HS-5 (cell line): Measurements from ENCODE around the gene RABGAP1L.
"Not testable (repeated sequence)": the region's sequence is repeated elsewhere in the genome, so short reads cannot be mapped to it uniquely, and the experiment has no call there.

Experiments used
- DNase-seq: peaks from one replicate; pipeline ENCODE4 v3.0.0-alpha.2; 2012; ENCODE audit warnings: low read depth

The RABGAP1L gene

GRCh38 chr1:174367892-174368291 lies 208.6 kb downstream of the RABGAP1L start:
- no peak for DNase-seq

DNA sequence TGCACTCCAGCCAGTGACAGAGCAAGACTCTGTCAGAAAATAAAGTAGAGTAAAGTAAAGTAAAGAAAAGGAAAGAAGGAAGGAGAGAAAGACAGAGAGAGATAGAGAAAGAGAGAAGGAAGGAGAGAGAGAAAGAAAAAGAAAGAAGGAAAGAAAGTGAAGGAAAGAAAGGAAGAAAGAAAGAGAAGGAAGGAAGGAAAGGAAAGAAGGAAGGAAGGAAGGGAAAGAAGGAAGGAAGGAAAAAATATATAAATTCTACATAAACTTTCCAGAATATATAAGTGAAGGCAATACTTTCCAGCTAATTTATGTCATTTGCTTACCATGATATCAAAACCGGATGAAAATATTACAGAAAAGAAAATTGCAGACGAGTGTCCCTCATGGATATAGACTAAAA lies 216.7 kb downstream of the RABGAP1L start:
- no peak for DNase-seq

DNA sequence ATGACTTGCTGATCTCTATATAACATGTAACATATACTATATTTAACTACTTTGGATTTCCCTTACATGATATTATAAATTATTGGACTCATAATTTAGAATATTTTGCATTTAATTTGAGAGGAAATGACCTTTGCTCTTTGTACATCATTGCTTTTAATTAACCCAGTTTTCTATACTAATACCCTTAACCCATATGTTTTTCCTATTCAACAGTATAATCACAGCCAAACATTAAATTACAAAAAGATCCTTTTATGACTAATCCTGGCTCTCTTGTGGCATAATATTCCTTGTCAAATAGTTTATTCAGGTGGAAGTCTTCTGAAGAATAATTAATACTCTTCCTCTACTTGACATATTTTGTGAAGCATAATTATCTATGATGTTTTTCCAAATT lies 232.4 kb downstream of the RABGAP1L start:
- DNase-seq, result no peak

DNA sequence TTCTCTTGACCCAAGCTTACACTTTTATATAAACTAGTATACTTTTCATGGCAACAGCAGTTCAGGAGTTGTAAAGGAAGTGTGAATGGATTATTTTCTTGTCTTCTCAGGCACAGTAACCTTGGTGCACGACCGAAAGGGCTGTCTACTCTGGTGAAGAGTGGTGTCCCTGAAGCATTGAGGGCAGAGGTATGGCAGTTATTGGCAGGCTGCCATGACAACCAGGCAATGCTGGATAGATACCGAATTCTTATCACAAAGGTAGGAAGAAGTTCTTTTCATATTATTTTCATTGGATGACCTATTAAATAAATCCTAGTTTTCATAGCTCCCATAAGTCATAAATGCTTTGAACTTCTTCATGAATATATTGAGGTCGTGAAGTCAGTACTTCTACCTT lies 234.6 kb downstream of the RABGAP1L start:
- no peak for DNase-seq

DNA sequence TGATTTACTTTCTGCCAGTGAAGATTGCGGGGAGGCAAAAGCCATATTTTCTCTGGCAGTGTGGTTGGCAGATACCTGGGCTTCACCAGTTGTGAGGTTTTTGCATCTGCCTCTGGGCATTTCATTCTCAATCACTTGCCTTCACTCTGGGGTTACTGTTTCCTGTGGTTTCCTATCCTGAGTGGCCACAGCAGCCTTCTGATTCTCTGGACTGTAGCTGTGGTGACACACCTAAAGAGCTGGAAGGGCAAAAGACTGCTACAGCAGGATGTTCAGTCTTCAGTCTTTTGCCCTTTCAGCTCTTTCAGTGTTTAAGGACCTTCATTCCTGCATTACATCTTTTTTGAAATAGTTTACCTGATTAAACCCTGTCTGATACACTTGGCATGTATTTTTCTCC lies 237.9 kb downstream of the RABGAP1L start:
- DNase-seq, result no peak

DNA sequence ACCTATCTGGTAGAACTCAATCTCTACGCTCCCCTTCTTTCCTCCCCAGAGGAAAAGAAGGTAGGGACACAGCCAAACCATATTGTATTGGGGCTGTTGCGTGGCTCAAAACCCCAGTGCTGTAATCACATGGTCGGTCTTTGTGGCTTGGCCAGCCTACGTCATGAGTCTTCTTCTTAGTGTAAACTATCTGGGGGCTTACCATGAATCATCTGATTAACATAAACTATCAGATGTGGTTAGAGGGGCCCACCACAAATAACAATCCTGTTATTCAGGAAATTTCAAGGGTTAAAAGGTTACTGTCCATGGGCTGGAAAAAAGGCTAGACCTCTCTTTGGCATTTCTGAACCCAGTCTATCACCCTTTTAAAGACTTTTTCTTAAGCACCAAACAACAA lies 238.9 kb downstream of the RABGAP1L start:
- DNase-seq, result no peak

- DNase-seq, result no peak
Observed at GRCh38 chr1:174399211-174399610, 239.9 kb downstream of the RABGAP1L start.

DNA sequence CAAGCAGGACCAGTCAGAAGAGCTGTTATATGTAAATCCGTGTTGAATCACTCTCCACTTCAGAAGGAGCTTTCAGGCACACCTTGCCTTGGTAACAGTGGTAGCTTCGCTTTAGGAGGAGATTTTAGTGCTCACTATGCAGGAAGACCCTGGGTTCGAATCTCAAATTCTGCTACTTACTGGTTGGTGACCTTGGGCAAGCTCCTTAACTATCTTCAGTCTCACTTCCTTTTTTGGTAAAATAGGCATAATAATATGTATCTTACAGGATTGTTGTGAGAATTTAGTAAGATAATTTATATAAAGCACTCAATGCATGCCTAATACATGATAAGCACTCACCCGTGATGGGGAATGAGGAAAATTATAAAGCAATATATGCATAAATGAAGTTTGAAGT lies 241.8 kb downstream of the RABGAP1L start:
- no peak for DNase-seq

DNA sequence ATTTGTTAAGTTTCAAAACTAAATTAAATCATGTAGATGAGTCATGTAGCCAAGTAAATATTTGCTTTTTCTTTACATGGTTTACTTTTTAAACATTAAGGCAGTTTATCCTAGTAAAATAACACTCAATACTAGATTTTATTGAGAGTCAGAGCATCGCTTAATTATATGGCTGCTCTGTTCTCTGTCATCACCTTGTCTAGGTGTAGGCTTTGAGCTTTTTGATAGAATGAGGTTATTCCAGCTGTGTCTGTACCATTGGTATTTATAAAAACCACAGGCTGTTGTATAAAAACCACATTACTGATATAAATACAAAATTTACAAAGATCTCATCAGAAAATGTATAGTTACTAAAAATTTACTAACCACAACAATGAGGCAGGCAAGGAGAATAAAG lies 245.9 kb downstream of the RABGAP1L start:
- no peak for DNase-seq

GRCh38 chr1:174406421-174406820 lies 247.1 kb downstream of the RABGAP1L start:
- no peak for DNase-seq

GRCh38 chr1:174407665-174408064 lies 248.3 kb downstream of the RABGAP1L start:
- no peak for DNase-seq

DNA sequence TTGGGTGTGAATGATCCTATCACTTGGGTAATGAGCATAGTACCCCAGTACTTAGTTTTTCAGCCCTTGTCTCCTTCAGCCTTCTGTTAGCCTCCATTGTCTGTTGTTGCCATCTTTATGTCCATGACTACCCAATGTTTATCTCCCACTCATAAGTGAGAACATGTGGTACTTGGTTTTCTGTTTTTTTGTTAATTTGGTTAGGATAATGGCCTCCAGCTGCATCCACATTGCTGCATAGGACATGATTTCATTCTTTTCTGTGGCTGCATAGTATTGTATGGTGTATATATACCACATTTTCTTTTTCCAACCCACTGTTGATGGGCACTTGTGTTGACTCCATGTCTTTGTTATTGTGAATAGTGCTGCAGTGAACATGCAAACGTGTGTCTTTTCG lies 248.8 kb downstream of the RABGAP1L start:
- DNase-seq, result no peak

DNA sequence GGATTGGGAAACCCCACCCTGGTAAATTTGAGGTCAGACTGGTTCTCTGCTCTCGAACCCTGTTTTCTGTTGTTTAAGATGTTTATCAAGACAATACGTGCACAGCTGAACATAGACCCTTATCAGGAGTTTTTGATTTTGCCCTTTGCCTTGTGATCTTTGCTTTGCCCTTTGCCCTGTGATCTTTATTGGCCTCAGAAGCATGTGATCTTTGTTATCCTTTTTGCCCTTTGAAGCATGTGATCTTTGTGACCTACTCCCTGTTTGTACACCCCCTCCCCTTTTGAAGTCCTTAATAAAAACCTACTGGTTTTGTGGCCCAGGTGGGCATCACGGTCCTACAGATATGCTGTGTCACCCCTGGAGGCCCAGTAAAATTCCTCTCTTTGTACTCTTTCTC lies 250.5 kb downstream of the RABGAP1L start:
- not testable (repeated sequence) for DNase-seq

- no peak for DNase-seq
Observed at GRCh38 chr1:174413632-174414031, 254.3 kb downstream of the RABGAP1L start.

DNA sequence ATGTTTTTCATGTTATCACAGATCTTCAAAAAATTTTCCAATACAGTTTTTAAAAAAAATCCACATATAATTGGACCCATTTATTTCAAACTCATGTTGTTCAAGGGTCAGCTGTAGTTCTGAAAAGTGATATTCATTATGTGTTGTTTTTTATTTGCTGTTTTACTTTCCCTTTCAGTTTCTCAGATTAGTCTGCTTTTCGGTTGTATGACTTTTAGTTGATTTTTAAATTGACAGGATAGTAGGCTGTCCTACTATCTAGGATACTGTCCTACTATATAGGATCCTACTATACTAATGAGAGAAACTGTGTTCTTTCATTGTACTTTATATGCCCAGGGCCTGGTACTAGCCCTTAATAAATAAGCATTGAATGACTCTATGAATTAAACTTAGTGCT lies 254.9 kb downstream of the RABGAP1L start:
- no peak for DNase-seq

GRCh38 chr1:174415506-174415905 lies 256.2 kb downstream of the RABGAP1L start:
- DNase-seq, result no peak

GRCh38 chr1:174417921-174418320 lies 258.6 kb downstream of the RABGAP1L start:
- DNase-seq, result no peak

- no peak for DNase-seq
Observed at GRCh38 chr1:174425121-174425520, 265.8 kb downstream of the RABGAP1L start.

DNA sequence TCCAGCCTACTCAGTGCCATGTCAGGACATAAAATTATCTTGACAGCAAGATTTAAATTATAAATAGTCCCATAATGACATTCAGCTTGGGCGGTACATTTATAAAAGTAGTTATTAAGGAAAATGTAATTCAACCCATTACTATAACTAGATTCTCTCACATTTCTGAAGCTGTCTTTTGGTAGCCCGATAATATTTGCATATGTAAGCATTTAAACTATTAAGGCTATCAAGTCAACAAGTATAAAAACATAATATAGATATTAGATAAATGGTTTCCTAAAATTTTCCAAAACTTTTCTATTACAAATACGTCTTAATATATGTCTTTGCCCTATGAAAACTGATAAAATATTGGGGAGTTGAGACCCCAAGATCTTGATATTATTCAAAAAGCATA lies 266.8 kb downstream of the RABGAP1L start:
- no peak for DNase-seq

- no peak for DNase-seq
Observed at GRCh38 chr1:174428033-174428432, 268.7 kb downstream of the RABGAP1L start.

DNA sequence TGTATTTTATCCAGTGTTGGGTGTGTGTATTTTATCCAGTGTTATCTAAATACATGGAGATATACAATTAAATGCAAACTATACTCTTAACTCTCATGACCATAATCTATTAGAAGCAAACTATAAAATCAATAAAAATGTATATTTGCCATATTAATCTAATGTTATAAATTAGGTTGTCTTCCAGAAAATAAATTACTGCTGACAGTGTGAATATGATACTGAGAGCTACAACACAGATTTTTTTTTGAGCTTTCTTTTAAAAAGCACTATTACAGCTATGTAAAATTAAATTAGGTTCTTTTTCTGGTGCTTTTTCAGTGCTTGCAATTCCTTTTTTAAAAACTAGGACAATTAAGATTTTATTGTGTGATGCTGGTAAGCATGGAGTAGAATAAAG lies 269.4 kb downstream of the RABGAP1L start:
- no peak for DNase-seq

GRCh38 chr1:174433451-174433850 lies 274.1 kb downstream of the RABGAP1L start:
- peak; percentile 14 for DNase-seq

GRCh38 chr1:174445351-174445750 lies 286.0 kb downstream of the RABGAP1L start:
- no peak for DNase-seq

GRCh38 chr1:174445817-174446216 lies 286.5 kb downstream of the RABGAP1L start:
- no peak for DNase-seq

DNA sequence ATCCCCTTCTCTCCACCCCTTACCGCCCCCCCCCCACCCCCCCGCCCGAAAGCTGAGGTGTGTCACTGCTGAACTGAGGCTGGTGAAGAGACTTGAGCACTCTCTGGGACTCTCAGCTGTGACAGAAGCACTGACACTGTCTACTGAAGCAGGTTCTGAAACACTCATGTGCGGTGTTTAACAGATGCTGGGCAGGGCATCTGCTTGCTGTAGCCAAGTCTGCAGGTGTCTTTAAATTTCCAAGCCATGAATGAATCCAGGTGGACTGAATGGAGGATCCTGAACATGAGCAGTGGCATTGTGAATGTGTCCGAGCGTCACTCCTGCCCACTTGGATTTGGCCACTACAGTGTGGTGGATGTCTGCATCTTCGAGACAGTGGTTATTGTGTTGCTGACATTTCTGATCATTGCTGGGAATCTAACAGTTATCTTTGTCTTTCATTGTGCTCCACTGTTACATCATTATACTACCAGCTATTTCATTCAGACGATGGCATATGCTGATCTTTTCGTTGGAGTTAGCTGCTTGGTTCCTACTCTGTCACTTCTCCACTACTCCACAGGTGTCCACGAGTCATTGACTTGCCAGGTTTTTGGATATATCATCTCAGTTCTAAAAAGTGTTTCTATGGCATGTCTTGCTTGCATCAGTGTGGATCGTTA lies 288.7 kb downstream of the RABGAP1L start, which contains the start of gene GPR52:
Gene GPR52 (plus strand): TSS at position 99 of the 665 bp plus-strand sequence. CDS start 148 bp downstream, at position 247.
- DNase-seq, result no peak
